ENCODE measurements around the gene HCN3. TPM values are rescaled to one million over a fixed set of nuclear protein-coding genes. Genes with fewer than 3 reads are reported as not detected.
"Not testable (repeated sequence)": the region's sequence is repeated elsewhere in the genome, so short reads cannot be mapped to it uniquely, and the experiment has no call there.

HCN3 gene
- total RNA-seq, 1 experiment from 2014 or later: 0.36 TPM

DNA sequence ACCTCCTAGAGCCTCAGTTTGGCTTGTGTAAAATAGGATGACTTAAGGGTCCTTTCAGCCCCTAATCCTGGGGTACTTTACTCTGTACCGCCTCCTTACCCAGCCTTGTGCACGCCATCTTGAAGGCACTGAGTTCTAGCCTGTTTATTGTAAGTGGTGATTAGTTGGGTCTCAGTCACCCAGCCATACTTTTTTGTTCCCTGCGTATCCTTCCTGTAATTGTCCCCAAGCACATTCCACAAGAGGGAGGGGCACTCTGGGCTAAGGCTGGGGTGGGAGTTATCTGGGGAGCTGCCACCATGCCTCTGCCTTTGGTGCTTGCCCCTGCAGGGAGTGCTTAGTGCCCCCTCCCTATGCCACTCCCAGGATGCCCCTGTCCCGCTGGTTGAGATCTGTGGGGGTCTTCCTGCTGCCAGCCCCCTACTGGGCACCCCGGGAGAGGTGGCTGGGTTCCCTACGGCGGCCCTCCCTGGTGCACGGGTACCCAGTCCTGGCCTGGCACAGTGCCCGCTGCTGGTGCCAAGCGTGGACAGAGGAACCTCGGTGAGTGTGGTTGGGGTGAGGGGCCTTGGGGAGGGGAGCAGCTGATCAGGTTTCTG, 32.3 kb downstream of the HCN3 start:
- no peak for DNase-seq (ENCODE audit: low read depth)

DNA sequence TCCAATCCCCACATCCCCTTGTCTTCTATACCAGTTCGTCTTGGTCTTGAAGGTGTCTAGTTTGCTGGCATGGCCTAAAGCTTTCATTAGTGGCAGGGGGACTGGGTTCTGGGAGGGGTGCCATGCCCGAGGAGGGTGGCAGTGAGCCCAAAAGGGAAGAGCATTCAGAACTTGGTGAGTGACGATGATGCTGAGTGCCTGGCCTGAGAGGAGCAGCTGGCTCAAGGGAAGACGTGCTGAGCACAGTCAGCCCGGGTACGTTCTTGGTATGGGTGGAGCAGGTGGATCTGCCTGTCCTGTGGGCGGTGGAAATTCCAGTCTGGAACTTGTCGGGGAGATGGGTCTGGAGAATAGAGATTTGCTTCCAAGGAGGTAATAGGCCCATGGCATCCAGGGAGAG, 36.0 kb downstream of the HCN3 start:
- no peak for DNase-seq (ENCODE audit: low read depth)

- DNase-seq (ENCODE audit: low read depth): no peak
These were observed 39.7 kb downstream of the HCN3 start for GRCh38 chr1:155316922-155317321.

- no peak for DNase-seq (ENCODE audit: low read depth)
These were observed 40.8 kb downstream of the HCN3 start for GRCh38 chr1:155318082-155318481.

DNA sequence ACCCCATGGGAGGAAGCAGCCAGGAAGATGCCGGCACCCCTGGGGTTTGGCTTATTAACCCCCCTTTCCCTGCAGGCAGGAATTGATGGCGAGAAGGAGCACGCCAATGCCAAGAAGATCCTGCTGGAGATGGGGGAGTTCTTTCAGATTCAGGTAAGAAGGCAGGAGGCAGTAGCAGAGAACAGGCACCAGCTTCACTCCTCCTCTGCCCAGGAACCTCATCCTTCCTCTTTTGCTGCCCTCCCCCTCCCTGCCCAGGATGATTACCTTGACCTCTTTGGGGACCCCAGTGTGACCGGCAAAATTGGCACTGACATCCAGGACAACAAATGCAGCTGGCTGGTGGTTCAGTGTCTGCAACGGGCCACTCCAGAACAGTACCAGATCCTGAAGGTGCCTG, 42.3 kb downstream of the HCN3 start:
- DNase-seq (ENCODE audit: low read depth): no peak

GRCh38 chr1:155320252-155320651, 43.0 kb downstream of the HCN3 start:
- no peak for DNase-seq (ENCODE audit: low read depth)

DNA sequence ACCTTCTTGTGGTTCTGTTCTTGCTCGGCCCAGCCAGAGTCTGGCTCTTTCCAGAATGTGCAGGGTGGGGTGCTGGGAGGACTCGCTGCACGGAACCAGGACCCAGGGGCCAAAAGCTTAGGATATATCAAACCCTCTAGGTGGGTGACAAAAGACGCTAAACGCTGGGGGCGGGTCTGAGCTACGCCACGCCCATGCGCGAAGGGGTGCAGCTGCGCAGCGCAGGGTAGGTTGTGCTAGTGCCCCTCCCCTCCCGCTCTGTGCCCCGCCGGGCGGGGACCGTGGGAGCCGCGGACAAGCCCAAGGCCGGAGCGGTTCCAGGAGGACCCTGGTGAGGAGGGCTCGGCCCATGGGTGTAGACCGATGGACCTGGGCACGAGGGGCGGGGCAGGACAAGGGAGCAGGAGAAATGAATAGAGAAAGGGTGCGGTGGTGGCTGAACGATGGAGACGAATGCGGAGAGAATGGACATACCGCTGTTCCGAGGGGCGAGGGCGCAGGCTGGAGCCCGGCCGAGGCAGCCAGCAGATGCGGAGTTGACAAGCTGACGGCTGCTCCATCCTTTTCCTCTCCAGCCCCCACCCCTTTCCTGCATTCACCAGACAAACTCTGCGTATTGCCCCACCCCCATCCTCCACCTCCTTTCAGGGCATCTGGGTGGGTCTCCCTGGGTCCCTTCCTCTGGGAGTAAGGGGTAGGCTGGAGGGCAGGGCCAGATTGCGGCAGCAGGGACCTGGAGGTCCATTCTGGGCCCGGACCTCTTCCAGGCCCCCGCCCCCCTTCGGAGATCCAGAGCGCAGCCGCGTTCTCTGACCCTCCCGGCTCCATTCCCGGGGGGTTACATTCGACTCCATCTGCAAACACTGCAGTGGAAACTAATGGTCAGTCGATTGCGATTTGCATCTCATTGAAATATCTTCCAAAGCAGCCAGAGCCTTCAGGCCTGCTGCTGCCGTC, 43.7 kb downstream of the HCN3 start, which contains the start of gene RUSC1:
RUSC1 (plus strand) TSS at position 234 of the 957 bp plus-strand sequence. CDS start 880 bp downstream, outside the sequence.
- no peak for DNase-seq (ENCODE audit: low read depth)

- no peak for DNase-seq (ENCODE audit: low read depth)
These were observed 44.6 kb downstream of the HCN3 start for GRCh38 chr1:155321639-155322503.

DNA sequence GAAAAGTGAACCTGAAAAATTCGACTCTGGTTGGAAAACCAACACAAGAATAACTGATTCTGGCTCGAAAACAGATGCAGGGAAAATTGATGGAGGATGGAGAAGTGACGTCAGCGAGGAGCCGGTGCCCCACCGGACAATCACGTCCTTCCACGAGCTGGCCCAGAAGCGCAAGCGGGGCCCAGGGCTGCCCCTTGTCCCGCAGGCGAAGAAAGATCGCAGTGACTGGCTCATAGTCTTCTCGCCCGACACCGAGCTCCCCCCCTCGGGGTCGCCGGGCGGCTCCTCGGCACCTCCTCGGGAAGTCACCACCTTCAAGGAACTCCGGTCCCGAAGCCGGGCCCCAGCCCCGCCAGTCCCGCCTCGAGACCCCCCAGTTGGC, 45.3 kb downstream of the HCN3 start:
- DNase-seq (ENCODE audit: low read depth): peak; percentile 48

DNA sequence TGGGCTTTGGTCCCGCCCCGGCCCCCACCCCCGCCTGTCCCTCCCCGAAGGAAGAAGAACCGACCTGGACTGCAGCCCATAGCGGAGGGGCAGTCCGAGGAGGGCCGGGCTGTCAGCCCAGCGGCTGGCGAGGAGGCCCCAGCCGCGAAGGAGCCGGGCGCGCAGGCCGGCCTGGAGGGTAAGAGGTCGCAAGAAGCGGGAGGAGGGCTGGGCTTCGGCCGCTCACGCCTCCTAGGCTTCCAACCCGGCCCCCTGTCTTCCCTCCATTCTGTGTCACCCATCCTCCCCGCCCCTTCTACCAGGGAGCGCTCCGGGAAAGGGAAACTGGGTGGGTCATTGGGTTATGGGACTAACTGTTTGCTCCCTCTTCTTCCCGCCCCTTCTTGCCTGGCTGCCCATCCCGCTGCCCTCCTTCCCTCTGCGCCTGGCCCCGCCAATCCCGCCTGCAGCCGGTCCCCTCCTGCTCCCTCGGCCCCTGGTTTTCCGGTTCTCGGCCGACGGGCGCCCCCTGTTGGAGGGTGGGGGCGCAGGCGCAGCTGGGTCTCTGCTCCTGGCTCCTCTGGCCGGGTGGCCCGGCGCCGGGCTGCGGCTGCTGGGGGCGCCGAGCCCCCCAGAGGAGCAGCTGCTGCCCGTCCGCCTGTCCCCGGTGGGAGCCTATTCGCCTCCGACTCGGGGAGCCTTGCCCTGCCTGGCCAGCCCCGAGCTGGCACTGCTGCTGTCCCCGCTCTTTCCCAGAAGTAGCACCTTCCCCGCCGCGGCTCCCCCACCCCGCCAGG, 45.9 kb downstream of the HCN3 start:
- peak; percentile 96 for DNase-seq (ENCODE audit: low read depth)

GRCh38 chr1:155323729-155324036, 46.4 kb downstream of the HCN3 start:
- peak; percentile 83 for DNase-seq (ENCODE audit: low read depth)

- DNase-seq (ENCODE audit: low read depth): peak; percentile 97
These were observed 46.9 kb downstream of the HCN3 start for GRCh38 chr1:155324037-155324716.

DNA sequence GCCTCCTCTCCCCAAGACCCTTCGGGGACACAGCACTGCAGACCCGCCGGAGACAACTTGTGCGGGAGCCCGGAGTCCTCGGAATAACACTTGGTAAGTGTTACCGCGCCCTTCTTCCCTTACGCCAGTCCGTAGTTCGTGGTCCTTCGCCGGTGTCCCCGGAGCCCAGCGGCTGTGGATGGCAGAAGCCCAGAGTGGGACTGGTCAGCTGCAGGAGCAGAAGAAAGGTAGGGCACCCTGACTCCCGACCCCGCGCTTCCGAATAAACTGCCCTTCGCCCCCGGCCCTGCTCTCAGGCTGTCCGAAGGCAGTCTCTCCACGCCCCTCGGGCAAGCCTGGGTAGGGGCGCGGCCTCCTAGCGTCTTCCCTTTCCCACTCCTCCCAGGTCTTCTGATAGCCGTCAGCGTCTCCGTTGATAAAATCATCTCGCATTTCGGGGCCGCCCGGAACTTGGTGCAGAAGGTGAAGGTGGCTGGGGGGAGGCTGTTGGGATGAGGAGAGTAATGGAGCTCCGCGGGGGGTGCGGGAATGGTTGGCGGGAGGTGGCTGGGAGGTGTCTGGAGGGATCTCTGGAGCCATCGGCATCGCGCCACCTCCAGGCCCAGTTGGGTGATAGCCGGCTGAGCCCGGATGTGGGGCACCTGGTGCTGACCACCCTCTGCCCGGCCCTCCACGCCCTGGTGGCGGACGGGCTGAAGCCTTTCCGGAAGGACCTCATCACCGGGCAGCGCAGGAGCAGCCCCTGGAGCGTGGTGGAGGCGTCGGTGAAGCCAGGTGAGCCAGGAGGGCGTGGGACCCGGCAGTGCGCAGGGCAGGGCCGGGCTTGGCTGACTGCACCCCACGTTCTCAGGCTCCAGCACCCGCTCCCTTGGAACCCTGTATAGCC, 47.7 kb downstream of the HCN3 start:
- peak; percentile 46 for DNase-seq (ENCODE audit: low read depth)

GRCh38 chr1:155325603-155325893, 48.3 kb downstream of the HCN3 start:
- no peak for DNase-seq (ENCODE audit: low read depth)

DNA sequence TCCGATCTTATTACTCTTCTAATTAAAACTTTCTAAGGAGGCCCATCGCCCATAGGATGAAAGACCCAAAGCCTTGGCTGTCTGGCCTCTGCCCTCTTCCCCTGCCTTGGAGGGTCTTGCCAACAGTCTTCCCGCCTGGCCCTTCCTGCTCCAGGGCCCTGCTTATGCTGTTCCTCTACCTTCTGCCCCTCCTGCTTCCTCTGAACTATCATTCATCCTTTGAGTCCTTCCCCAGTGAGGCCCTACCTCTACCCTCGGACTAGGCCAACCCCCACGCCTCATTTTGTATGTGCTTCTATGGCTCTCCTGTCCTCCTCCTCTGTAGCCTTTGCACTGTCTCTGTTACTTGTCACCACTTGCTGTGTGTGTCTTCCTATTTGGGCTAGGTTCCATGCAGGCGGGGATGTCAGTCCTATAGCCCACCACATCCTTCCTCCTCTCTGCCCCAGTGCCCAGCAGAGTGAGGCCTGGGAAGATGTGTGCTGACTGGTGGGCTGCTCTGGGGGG, 48.8 kb downstream of the HCN3 start:
- DNase-seq (ENCODE audit: low read depth): no peak

- DNase-seq (ENCODE audit: low read depth): no peak
These were observed 49.4 kb downstream of the HCN3 start for GRCh38 chr1:155326631-155327037.

GRCh38 chr1:155327981-155328380, 50.7 kb downstream of the HCN3 start:
- no peak for DNase-seq (ENCODE audit: low read depth)

DNA sequence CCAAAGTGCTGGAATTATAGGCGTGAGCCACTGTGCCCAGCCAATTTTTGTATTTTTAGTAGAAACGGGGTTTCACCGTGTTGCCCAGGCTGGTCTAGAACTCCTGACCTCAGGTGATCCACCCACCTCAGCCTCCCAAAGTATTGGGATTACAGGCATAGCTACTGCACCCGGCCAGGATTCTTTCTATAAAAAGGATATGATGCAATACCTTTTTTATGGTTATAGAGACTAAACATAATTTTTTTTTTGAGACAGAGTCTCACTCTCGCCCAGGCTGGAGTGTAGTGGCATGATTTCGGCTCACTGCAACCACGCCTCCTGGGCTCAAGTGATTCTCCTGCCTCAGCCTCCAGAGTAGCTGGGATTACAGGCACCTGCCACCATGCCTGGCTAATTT, 51.6 kb downstream of the HCN3 start:
- DNase-seq (ENCODE audit: low read depth): not testable (repeated sequence)

GRCh38 chr1:155329980-155330598, 52.8 kb downstream of the HCN3 start:
- DNase-seq (ENCODE audit: low read depth): no peak

Data from RPMI7951 (cell line).